CD14-positive monocyte (primary cell): ENCODE results near the gene SALL3. TPM values are rescaled to one million over a fixed set of nuclear protein-coding genes. Genes with fewer than 3 reads are reported as not detected.

Experiments used
- DNase-seq, 3 donors: peaks; one replicate each; pipeline ENCODE4 v3.0.0-alpha.2; 2011 to 2022
- H2AFZ ChIP-seq: 2 replicates; pipeline ENCODE4 v1.6.0; 2012; ENCODE audit warnings: mild to moderate bottlenecking, low read depth, low read length, inconsistent platforms; ENCODE audit not compliant: insufficient read depth, poor library complexity, severe bottlenecking
- H3K27ac ChIP-seq, 2 donors: 1 replicate in 1 of 2; 2 replicates in 1 of 2; pipeline ENCODE4 v1.5.1; 2012 to 2013; ENCODE audit warnings: low read length in 2 of 2, control low read depth in 1 of 2, inconsistent platforms in 1 of 2, low read depth in 1 of 2, mild to moderate bottlenecking in 1 of 2
- H3K27me3 ChIP-seq, 2 donors: one replicate each; pipeline versions ENCODE4 v1.6.0 to v1.6.1; 2011 to 2013; ENCODE audit warnings: low read length in 2 of 2; ENCODE audit not compliant: control insufficient read depth in 2 of 2, insufficient read depth in 2 of 2
- H3K36me3 ChIP-seq, 2 donors: replicated peaks in 1 of 2; 1 replicate in 1 of 2; 2 replicates in 1 of 2; pipeline versions ENCODE4 v1.5.1 to v1.6.1; 2012 to 2013; ENCODE audit warnings: low read length in 2 of 2, control low read depth in 1 of 2, inconsistent platforms in 1 of 2, mild to moderate bottlenecking in 1 of 2; ENCODE audit not compliant: insufficient read depth in 2 of 2, control insufficient read depth in 1 of 2
- H3K4me1 ChIP-seq, 2 donors: 1 replicate in 1 of 2; 2 replicates in 1 of 2; pipeline versions ENCODE4 v1.5.1 to v1.6.1; 2012 to 2013; ENCODE audit warnings: low read length in 2 of 2, control low read depth in 1 of 2, inconsistent platforms in 1 of 2, mild to moderate bottlenecking in 1 of 2, moderate library complexity in 1 of 2; ENCODE audit not compliant: insufficient read depth in 2 of 2, control insufficient read depth in 1 of 2
- H3K4me2 ChIP-seq: replicated peaks from 2 replicates; pipeline ENCODE3; 2012; ENCODE audit warnings: low read length, moderate library complexity, mild to moderate bottlenecking; ENCODE audit not compliant: poor library complexity, severe bottlenecking; ENCODE audit errors: extremely low read depth
- H3K4me3 ChIP-seq, 3 experiments: fragments of 200-600 bp in 1 of 3; sonication (generic) in 1 of 3; replicated peaks in 1 of 3; 1 replicate in 2 of 3; 2 replicates in 1 of 3; pipeline ENCODE4 v1.5.1; 2011 to 2013; ENCODE audit warnings: low read length in 3 of 3, mild to moderate bottlenecking in 3 of 3, control low read depth in 2 of 3, low read depth in 2 of 3, inconsistent platforms in 1 of 3, moderate library complexity in 1 of 3
- H3K79me2 ChIP-seq: 2 replicates; pipeline ENCODE4 v1.6.0; 2012; ENCODE audit warnings: mild to moderate bottlenecking, control low read depth, inconsistent platforms, low read length, moderate library complexity; ENCODE audit not compliant: insufficient read depth
- H3K9ac ChIP-seq: 2 replicates; pipeline ENCODE4 v1.6.0; 2017; ENCODE audit warnings: low read length, mild to moderate bottlenecking; ENCODE audit not compliant: insufficient read depth, poor library complexity, severe bottlenecking
- H3K9me3 ChIP-seq, 2 donors: replicated peaks in 1 of 2; 1 replicate in 1 of 2; 2 replicates in 1 of 2; pipeline versions ENCODE4 v1.5.1 to v1.6.1; 2012 to 2013; ENCODE audit warnings: low read length in 2 of 2, control low read depth in 1 of 2; ENCODE audit not compliant: control insufficient read depth in 1 of 2, insufficient read depth in 1 of 2
- H4K20me1 ChIP-seq: 2 replicates; pipeline ENCODE4 v1.6.0; 2012; ENCODE audit warnings: mild to moderate bottlenecking, low read length, control low read depth, moderate library complexity; ENCODE audit not compliant: insufficient read depth
- H3K27ac Mint-ChIP-seq, 7 donors: one replicate each; pipeline ENCODE4 v1.8.0; 2020; ENCODE audit warnings: mild to moderate bottlenecking in 7 of 7, mixed read lengths in 7 of 7, moderate library complexity in 6 of 7, inconsistent platforms in 2 of 7
- H3K27me3 Mint-ChIP-seq, 3 donors: one replicate each; pipeline ENCODE4 v1.8.0; 2021 to 2022; ENCODE audit warnings: low read depth in 3 of 3, mild to moderate bottlenecking in 3 of 3, mixed read lengths in 3 of 3, moderate library complexity in 3 of 3, inconsistent platforms in 1 of 3
- H3K36me3 Mint-ChIP-seq, 2 donors: one replicate each; pipeline ENCODE4 v1.8.0; 2020; ENCODE audit warnings: mixed read lengths in 2 of 2, inconsistent platforms in 1 of 2, mild to moderate bottlenecking in 1 of 2
- H3K4me1 Mint-ChIP-seq: one replicate; pipeline ENCODE4 v1.8.0; 2020; ENCODE audit warnings: mild to moderate bottlenecking, mixed read lengths
- H3K4me3 Mint-ChIP-seq, 2 donors: one replicate each; pipeline ENCODE4 v1.8.0; 2020; ENCODE audit warnings: mild to moderate bottlenecking in 2 of 2, mixed read lengths in 2 of 2, moderate library complexity in 1 of 2
- H3K9me3 Mint-ChIP-seq, 7 donors: one replicate each; pipeline ENCODE4 v1.8.0; 2020 to 2022; ENCODE audit warnings: mixed read lengths in 7 of 7, mild to moderate bottlenecking in 6 of 7, moderate library complexity in 6 of 7, inconsistent platforms in 2 of 7
- WGBS: methylation state at CpG from one replicate; pipeline ENCODE4 v1.1.5; 2013; ENCODE audit warnings: missing lambda C conversion rate; ENCODE audit not compliant: insufficient coverage; 5-methylcytosine and 5-hydroxymethylcytosine counted together
- intact Hi-C, 2 donors: fragments of 100-400 bp; cut with micrococcal nuclease; formaldehyde crosslinking; loops; one replicate each; pipeline versions ENCODE4 v1.15.0 to v1.15.1; 2023
- polyA plus RNA-seq, 3 donors: library from polyadenylated mRNA; depleted of rRNA in 1 of 3; unstranded in 2 of 3; stranded (reverse) in 1 of 3; fragments of 300-500 nt in 2 of 3; fragments of >200 nt in 1 of 3; fragmentation: Illumina TruSeq in 2 of 3; gene quantifications; 1 replicate in 2 of 3; 2 replicates in 1 of 3; pipeline ENCODE4 v1.2.3, GENCODE V29; 2012 to 2021
- TF ChIP-seq, protein P1 (sequence below): fragments of 200-600 bp; IDR thresholded peaks from one replicate; pipeline ENCODE4 v1.8.0; 2022; ENCODE audit warnings: antibody characterized with exemption, mild to moderate bottlenecking

Gene SALL3
- polyA plus RNA-seq, 3 donors = not detected

DNA sequence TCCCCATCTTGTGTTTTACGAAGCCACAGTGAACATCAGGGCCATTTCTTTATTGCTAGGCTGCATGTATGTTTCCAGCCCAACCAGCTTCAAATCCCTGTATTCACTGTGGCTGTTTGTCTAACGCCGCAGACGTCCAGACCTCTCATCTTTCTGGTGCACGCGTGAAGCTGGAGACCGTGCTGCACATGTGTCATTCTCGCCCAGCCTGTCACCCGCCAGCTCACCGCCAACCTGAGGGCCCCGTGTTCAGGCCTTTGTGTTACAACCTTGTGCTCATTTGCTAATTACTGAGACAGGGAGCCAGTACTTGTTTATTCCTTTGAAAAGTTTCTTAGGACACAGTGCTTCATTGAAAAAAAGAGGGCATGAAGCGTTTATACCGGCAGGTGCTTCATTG is 21.4 kb downstream of the SALL3 start:
- Mint-ChIP-seq H3K4me3 (no peak overlapping the region), H3K27ac (no peak overlapping the region), H3K9me3 (peaks cover 0 to 2% (median 0%) of the 10 kb centered on the region in 7 donors), H3K4me1 (no peaks in the 10 kb centered on the region), H3K27me3 (peaks cover 8 to 13% (median 9%) of the 10 kb centered on the region in 3 donors), H3K36me3 (no peaks in the 10 kb centered on the region)
- H3K4me1 ChIP-seq = no peaks in the 10 kb centered on the region
- no peaks in the 10 kb centered on the region for H3K79me2 ChIP-seq
- no peaks in the 10 kb centered on the region for H3K36me3 ChIP-seq
- H3K9ac ChIP-seq = no peak overlapping the region
- intact Hi-C loops = no loop called here
- H3K9me3 ChIP-seq = peaks cover 0 to 4% of the 10 kb centered on the region in 2 donors
- 89% methylated on average over 11 of the region's 13 CpGs for WGBS
- TF ChIP-seq, protein P1, sequence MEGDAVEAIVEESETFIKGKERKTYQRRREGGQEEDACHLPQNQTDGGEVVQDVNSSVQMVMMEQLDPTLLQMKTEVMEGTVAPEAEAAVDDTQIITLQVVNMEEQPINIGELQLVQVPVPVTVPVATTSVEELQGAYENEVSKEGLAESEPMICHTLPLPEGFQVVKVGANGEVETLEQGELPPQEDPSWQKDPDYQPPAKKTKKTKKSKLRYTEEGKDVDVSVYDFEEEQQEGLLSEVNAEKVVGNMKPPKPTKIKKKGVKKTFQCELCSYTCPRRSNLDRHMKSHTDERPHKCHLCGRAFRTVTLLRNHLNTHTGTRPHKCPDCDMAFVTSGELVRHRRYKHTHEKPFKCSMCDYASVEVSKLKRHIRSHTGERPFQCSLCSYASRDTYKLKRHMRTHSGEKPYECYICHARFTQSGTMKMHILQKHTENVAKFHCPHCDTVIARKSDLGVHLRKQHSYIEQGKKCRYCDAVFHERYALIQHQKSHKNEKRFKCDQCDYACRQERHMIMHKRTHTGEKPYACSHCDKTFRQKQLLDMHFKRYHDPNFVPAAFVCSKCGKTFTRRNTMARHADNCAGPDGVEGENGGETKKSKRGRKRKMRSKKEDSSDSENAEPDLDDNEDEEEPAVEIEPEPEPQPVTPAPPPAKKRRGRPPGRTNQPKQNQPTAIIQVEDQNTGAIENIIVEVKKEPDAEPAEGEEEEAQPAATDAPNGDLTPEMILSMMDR = no peak
- no peak overlapping the region for H3K27ac ChIP-seq
- DNase-seq = no peak
- H3K4me3 ChIP-seq = no peak overlapping the region
- H4K20me1 ChIP-seq = no peaks in the 10 kb centered on the region
- H3K4me2 ChIP-seq = no peak overlapping the region
- no peak overlapping the region for H2AFZ ChIP-seq
- H3K27me3 ChIP-seq = peaks cover 0 to 5% of the 10 kb centered on the region in 2 donors

DNA sequence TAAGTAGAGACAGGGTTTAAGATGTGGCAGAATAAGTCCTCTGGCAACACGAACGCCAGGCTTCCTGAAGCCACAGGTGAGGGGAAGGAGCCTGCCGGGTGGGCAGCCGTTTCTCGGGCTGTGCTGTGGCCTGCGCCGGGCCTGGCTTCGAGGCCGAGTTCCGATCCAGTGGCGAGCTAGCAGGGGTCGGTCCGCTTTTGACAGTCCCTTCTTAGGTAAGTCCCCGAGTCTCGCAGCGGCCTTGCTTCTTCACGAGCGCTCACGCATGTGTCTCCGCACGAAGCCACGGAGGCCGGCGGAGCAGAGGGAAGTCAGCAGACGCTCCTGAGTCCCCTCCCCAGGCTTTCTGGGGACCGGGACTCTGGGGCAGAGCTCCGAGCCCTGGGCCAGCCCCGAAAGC is 26.0 kb downstream of the SALL3 start:
- H3K4me2 ChIP-seq = no peak overlapping the region

More for the DNA sequence above, 26.0 kb downstream of the SALL3 start:
- Histone ChIP-seq H3K79me2 (no peaks in the 10 kb centered on the region), H2AFZ (no peak overlapping the region), H3K27ac (no peak overlapping the region), H3K4me3 (no peak overlapping the region), H3K27me3 (peaks cover 0 to 2% of the 10 kb centered on the region in 2 donors), H3K4me1 (no peaks in the 10 kb centered on the region), H4K20me1 (no peaks in the 10 kb centered on the region), H3K9me3 (peaks cover 0 to 29% of the 10 kb centered on the region in 2 donors), H3K36me3 (no peaks in the 10 kb centered on the region), H3K9ac (no peak overlapping the region)
- Mint-ChIP-seq H3K4me3 (no peak overlapping the region), H3K27ac (no peak overlapping the region), H3K36me3 (no peaks in the 10 kb centered on the region), H3K4me1 (no peaks in the 10 kb centered on the region), H3K9me3 (peaks cover 3 to 21% (median 9%) of the 10 kb centered on the region in 7 donors), H3K27me3 (peaks cover 4 to 10% (median 4%) of the 10 kb centered on the region in 3 donors)
- DNase-seq = no peak
- TF ChIP-seq, protein P1 = no peak
- 89% methylated on average over 27 of the region's 28 CpGs for WGBS
- intact Hi-C loops = no loop called here
